ENCODE data around the gene JAZF1.
A peak's percentile ranks its signal among the peaks of the same experiment; 100 is the strongest.

JAZF1 gene

GRCh38 chr7:28102797-28103196 lies 77.8 kb downstream of the JAZF1 start:
- DNase-seq = no peak

GRCh38 chr7:28096713-28097112 lies 83.9 kb downstream of the JAZF1 start:
- DNase-seq = peak; percentile 32 to 48

- DNase-seq = no peak
These were observed 85.4 kb downstream of the JAZF1 start for GRCh38 chr7:28095231-28095630.

GRCh38 chr7:28093623-28094232 lies 86.9 kb downstream of the JAZF1 start:
- DNase-seq = peak; percentile 70 to 77

GRCh38 chr7:28091190-28091589 lies 89.4 kb downstream of the JAZF1 start:
- DNase-seq = no peak

DNA sequence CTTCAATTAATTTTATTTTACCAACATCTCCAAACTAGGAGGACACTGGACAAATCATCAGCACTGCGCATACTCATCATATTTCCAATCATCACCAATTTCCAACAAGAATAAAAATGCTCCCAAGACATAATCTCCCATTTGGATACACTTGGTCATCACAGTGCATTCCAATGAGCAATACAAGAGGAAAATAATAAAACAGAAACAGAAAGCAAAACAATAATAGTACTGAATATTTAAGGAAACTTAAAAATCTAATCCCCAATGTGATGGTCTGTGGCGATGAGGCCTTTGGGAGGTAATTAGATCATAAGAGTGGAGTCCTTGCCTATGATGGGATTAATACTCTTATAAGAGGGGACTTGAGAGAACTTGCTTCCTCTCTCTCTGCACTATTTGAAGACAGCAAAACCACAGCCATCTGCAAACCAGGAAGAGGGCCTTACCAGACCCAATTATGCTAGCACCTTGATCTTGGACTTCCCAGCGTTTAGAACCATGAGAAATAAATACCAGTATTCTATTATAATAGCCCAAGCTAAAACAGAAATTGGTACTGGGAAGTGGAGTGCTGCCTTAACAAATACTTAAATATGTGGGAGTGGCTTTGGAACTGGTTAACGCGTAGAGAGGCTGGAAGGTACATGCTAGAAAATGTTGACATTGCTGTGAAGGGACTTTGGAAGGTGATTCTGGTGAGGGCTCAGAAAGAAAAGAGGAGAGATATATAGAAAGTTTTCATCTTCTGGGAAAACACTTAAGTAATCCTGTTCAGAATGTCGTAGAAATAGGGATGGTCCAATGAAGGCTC lies 91.5 kb downstream of the JAZF1 start:
- no peak for DNase-seq

GRCh38 chr7:28088032-28088431 lies 92.6 kb downstream of the JAZF1 start:
- DNase-seq = no peak

DNA sequence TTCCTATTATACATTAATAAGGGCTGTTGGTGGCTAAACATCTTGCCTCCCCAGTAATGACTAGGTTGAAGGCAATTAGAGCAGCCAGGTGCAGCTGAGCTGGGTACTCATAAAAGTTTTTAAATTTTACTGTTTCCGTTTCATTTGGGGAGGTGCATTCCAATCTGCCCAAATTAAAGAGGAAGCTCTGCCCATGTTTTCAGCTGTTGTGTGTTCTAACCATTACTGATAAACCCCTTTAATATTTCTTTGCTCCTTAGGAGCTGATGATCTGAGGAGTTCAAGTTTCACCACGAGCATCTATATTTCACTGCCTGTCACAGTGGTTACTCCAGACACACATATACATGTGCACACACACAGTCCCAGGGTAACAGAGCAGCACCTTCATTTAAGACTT lies 94.4 kb downstream of the JAZF1 start:
- DNase-seq = no peak

DNA sequence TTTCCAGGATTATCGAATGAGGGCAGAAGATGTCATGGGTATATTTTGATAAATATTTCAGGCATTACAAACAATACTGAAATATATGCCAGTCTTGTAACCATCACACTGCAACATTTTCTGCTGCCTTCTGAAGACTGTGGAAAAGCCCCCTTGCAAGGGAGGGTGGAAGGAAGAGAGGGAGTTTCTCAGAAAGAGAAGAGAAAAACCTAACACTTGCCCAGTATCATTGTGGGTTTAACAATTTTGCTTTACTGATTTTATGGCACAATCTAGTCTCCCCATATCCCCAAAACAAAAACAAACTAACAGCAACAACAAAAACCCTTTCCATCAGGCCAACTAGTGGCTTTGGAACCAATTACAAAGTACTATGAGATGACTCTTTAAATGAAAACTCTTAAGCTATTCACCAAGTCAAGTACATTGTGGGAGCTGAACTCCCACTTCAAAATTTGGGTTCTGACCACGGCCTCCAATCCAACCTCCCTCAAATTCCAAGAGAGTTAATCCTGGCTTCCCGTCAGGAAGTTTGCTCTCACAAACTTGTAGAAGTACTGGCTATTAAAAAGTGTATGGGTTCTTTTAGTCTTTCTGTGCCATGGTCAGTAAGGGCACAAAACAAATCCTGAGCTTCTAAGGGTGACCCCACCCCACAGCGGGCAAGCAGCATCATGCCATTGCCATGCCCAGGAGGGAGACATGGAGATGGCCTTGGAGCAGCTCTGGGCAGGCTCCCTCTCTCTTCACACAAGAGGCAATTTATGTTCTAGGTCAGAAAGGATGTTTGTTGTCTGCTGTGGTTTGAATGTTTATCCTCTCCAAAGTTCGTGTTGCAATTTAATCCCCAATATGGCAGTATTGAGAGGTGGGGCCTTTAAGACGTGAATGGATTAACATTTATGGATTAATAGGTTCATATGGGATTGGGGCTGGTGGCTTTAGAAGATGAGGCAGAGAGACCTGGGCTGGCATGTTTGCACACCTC lies 96.3 kb downstream of the JAZF1 start:
- no peak for DNase-seq

DNA sequence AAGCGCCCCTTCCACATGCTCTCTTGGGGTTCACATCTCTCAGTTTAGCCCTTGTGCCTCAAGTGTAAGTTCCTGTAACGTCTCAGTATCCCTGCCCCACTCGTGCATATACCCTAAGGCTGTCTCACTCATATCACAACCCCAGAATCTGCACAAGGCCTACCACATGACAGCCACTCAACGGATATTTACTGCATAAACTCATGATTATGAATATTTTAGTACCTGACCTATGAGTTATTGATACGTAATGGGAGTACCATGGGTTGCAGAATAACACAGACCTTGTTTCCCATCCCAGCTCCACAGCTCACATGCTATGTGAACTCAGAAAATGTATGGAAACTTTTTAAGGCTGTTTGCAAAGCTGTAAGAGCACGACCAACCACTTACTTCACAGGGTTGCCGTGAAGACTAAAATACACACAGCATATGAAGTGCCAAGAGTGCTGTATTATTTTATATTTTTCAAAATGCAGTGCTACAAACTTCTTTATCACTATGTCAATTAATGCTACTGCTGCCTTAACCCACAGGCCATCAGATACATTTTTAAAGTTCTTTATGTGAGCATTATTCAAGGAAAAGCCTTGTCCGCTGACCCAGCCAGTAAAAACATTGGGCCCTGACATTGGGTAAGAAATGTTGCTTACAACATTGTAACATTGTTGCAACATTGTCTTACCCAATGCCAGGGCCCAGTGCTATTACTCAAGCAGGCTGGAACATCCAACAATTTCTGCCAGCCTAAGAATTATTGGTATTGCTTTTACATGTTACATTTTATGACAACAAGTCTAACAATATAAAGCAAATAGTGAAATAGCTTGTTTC lies 97.2 kb downstream of the JAZF1 start:
- no peak for DNase-seq

DNA sequence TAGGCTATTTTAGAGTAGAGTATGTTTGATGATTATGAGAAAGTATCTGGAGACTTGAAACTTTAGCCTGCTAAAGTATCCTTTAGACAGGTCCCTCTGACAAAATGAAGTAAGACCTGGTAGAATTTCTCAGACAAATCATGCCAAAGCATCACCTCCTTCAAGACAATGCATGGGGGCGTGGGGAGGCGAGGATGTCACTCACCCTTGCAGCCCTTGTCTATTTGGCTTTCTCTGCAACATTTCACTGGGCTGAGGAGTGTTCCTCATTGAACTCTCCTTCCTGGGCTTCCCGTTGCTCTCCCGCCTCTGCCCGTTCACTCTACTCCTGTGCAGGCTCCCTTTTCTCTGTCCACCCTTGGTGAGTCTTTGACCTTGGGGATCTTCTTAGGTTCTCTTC lies 98.5 kb downstream of the JAZF1 start:
- DNase-seq = no peak

DNA sequence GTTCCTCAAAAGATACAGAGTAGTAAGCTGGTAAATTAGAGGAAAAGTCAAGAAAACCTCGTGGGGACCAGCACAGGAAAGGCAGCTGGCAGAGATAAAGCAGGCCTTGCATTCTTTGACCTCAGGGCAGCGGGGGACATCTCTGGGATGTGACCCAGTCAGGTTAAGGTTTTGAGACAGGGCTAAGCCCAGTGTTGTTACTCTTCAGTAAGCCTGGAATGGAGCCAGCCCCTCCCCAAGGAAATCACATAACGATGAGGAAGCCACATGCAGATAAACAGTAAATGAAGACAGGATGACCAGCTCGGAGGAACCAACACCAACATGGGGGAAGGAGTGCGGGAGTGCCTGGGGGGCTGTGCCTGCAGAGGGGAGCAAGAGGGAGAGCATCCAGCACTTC lies 99.6 kb downstream of the JAZF1 start:
- no peak for DNase-seq

GRCh38 chr7:28078036-28078901 lies 102.3 kb downstream of the JAZF1 start:
- DNase-seq = peak; percentile 56 to 59

GRCh38 chr7:28077616-28078015 lies 103.0 kb downstream of the JAZF1 start:
- no peak for DNase-seq

DNA sequence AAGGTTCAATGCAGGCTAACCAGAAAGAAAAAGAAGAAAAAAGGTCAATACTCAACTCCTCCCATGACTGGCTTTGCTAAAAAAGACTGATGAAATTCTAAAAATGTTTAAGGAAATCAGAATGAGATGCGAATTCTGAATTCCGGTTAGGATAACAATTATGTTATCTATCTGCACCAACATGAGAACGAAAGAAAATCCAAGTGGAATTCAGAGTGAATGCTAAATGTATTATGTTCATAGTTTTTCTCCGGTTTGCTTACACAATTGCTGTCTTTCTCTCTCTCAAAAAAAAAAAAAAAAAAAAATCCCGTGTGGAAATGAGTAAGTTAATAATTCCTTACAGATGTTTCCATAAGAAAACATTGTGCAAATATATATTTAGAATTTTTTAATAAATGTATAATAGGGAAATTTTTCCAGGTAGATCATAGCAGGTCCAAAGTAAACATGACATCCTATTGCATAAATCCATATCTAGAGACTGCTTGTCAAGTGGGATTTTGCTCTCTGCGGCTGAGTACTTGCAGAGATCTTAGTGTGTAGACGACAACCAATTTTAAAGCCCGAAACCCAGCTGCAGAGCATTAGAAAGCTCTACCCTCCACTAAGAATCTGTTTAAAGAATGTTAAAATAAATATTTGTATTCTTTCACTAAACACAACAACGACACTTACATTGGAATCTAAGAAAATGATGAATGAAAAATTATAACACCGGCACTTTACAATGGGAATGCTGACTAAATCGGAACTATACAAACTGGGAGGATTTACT lies 104.0 kb downstream of the JAZF1 start:
- no peak for DNase-seq

GRCh38 chr7:28075674-28076358 lies 104.8 kb downstream of the JAZF1 start:
- no peak for DNase-seq

DNA sequence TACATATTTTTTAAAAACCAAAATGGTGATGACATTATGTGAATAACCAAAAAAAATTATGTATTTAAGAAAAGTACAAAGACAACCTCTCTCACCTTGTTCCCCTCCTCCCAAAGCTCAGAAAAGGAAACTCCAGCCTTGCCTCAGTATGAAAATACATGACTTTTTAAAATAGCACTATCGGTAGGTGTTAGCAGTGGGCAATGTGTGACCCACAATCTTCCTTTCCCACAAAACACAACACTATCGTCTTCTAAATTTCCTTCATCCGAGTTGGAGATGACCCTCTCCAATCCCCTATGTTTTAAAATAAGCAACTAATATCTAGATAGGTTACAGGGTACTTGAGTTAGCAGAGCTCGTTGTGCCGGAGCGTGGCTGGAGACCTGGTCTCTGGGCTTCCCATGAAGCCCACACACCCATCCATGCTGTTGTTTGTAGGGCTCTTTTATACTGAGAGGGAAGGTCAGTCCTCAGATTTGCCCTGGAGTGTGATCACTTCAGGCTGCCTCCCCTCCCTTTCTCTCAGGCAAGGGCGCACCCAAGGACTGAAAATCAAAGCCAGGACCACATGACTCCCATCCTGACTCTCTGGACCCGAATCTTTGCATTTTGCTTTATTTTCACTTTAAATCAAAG lies 107.6 kb downstream of the JAZF1 start:
- DNase-seq = no peak

GRCh38 chr7:28071570-28071969 lies 109.0 kb downstream of the JAZF1 start:
- DNase-seq = no peak

- DNase-seq = no peak
These were observed 110.1 kb downstream of the JAZF1 start for GRCh38 chr7:28070297-28071055.
